ENCODE measurements around the gene CDT1.

Gene CDT1

GRCh38 chr16:88803264-88803987 lies at the start of gene CDT1:
Gene CDT1, plus strand, starts transcription at chr16:88803789. Its CDS starts 43 bp downstream, at chr16:88803832.
- DNase-seq (ENCODE audit: low spot score), result peak; percentile 89

DNA sequence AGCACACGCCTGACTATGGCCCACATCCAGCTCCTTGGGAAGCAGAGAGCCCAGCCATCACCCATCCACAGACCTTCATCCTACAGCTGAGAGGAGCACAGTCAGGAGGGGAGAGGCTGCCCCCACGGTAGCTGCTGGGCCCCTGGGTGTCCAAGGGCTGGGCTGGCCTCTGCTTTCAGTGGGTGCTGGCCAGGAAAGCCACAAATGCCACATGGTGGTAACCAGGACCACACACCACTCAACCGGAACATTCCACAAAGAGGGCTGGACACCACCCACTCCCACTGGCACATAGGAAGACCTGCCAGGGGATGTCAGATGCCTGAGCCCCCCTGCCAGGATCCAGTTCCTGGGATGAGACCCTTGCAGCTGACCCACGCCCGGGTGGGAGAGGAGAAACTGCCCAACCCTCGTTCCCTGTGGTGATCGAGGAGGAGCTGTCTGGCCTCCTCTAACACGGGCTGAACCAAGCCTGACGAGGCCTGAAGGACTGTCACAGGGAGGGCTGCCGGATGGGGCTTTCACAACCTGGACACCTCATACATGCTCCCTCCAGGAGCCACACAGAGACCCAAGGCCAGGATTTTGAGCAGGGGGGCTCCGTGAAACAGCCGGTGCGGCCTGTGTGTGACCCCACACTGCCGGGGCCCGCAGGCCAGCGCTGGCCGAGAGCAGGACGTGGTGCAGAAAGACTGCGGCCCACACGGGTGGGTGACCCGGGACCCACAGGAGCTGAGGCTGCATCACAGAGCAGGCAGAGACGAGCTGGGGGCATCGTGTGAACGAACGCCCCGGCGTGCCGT lies 49.3 kb upstream of the CDT1 start:
- DNase-seq (ENCODE audit: low spot score), result no peak

DNA sequence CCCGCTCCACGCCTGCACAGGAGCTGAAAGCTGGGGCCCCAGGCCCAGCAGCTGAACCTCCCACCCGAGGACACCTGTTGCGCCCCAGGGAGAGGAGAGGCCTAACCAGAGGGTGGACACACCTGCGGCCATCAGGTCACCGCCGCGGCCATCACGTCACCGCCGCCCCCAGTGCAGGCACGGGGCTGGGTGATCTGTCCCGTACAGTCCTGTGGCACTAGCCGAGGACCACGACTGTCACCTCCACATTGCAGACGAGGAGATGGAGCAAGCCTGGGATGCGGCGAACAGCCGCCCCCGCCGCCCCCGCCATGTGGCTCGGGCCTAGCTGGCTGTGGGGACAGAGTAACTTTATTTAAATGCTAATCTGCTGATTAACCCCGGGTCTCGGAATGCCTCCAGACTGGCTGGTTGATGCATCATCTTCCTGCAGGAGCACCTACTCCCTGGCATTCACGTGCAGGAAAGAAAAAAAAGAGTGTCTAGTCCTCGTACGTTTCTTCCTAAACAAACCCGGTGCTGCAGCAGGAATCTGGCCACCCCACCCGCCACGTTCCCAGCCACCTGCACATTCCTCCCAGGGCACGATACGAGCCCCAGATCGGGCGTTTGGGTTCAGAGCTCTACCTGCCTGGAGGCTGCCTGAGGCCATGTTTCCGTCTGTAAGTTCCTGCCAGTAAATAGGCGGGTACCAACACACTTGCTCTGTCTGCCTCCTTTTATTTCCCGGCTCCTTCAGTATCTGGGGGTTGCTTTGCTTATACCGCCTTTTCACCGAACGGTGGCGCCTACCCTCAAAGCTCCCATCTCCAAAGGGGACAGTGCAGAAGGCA lies 48.5 kb upstream of the CDT1 start:
- DNase-seq (ENCODE audit: low spot score), result no peak

GRCh38 chr16:88755745-88756443 lies 47.7 kb upstream of the CDT1 start:
- no peak for DNase-seq (ENCODE audit: low spot score)

GRCh38 chr16:88758227-88758943 lies 45.2 kb upstream of the CDT1 start:
- no peak for DNase-seq (ENCODE audit: low spot score)

DNA sequence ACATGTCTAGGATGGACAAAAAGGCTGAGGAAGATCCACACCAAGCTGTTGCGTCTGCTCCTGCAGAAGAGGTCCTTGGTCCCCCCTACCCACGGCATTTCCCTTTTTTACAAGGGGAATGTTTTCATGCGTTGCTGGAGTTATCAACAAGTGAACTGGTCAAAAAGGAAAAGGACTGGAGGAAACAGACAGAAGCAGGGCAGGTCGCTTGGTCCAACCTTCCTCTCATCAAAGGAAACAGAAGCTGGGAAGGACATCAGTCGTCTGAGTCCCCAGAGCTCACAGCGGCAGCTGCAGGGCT lies 44.7 kb upstream of the CDT1 start:
- DNase-seq (ENCODE audit: low spot score), result no peak

GRCh38 chr16:88759245-88759975 lies 44.2 kb upstream of the CDT1 start:
- DNase-seq (ENCODE audit: low spot score), result no peak

- no peak for DNase-seq (ENCODE audit: low spot score)
These were observed 43.6 kb upstream of the CDT1 start for GRCh38 chr16:88759976-88760350.

GRCh38 chr16:88760424-88761142 lies 43.0 kb upstream of the CDT1 start:
- DNase-seq (ENCODE audit: low spot score), result no peak

GRCh38 chr16:88761143-88761534 lies 42.5 kb upstream of the CDT1 start:
- DNase-seq (ENCODE audit: low spot score), result no peak

DNA sequence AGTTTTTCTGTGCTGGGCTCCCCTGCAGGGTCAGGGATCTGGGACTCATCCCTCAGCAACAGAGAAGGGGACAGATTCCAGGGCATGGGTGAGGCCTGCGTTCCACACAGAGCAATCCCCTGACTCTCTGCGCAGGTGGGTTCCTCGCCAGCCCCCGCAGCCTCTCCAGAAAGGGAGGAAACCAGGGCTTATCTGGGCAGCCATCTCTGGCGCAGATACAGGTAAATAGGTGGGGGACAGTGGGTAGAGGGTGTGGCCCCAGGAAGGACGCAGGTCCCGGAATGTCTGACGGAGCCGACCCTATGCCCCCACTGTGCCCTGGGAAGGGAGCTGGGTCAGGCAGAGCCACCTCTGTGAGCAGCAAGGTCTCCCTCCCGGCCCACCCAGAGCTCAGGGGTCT lies 41.8 kb upstream of the CDT1 start:
- DNase-seq (ENCODE audit: low spot score), result no peak

GRCh38 chr16:88762258-88762870 lies 41.2 kb upstream of the CDT1 start:
- DNase-seq (ENCODE audit: low spot score), result no peak

DNA sequence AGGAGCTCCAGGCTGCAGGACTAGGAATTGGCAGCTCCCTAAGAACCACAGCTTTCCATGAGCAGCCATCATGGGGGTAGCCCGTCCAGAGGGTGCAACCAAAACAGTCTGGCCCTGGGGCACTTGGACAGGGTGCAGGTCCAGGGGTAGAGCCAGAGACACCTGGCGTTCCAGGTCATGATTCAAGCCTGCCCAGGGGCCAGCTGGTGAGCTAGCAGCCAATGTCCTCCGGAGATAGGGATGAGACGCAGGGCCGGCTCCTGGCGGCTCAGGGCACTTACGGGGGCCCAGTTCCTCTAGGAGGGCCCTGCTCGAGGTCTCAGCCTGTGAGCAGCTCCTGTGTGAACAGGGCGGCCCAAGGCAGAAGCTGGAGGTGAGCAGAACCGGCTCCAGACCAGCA lies 40.6 kb upstream of the CDT1 start:
- DNase-seq (ENCODE audit: low spot score), result no peak

DNA sequence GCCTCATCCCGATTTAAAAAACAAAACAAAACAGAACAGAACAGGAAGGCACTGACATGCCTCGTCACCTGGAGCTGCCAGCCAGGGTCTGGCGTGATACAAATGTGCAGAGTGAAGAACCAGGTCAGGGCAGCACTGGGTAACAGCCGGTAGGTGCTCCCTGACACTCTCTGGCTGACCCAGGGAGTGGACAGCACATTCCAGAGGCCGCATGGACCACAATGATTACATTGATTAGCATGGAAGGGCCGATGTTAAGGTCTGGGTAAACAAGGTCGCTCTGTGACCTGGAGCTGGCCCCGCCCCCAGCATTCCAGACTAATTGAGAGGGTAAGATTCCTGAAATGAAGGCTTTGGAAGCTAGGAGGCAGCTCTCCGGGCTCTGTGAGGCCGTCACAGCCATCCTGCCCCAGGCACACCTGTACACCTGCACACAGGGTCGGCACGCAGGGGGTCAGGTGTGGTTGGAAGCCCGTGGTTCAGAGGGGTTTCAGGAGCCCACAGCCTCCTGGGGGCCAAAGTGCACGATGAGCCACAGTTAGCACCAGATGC lies 40.0 kb upstream of the CDT1 start:
- DNase-seq (ENCODE audit: low spot score), result no peak

GRCh38 chr16:88764080-88764479 lies 39.5 kb upstream of the CDT1 start:
- DNase-seq (ENCODE audit: low spot score), result no peak

- DNase-seq (ENCODE audit: low spot score), result no peak
These were observed 38.7 kb upstream of the CDT1 start for GRCh38 chr16:88764913-88765349.

DNA sequence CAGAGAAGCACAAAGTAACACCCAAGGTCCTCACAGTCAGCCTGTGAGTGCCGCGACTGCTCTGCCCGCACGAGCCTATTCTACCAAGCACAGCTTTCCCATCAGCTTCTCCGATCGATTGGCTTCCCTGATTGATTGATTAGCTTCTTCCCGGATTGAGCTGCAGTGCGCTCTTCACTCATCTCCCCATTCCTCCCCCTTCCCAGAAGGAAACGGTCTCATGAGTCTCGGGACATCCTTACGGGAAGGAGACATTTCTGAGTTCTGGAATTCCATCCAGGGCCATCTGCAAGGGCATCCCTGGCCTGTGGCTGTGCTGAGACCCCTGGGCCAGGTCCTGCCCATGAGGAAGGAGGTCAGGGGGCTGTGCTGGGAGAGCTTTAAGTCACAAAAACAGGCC lies 36.6 kb upstream of the CDT1 start:
- no peak for DNase-seq (ENCODE audit: low spot score)

- no peak for DNase-seq (ENCODE audit: low spot score)
These were observed 36.0 kb upstream of the CDT1 start for GRCh38 chr16:88767546-88768070.

All from hematopoietic multipotent progenitor cell treated with erythropoietin and hydrocortisone succinate and interleukin-3 and kit ligand, for 17 days (in vitro differentiated cells).